DOHH2 (cell line): Measurements from ENCODE around the gene GSTA3.

ENCODE experiments used
- H3F3A ChIP-seq: fragments of 200-600 bp; sonication (generic), shearing (Covaris generic); 2 replicates; pipeline ENCODE4 v1.6.0; 2016; ENCODE audit warnings: antibody characterized with exemption, mild to moderate bottlenecking; ENCODE audit not compliant: control insufficient read depth, insufficient read depth
- H3K27ac ChIP-seq: fragments of 200-600 bp; sonication (generic); 2 replicates; pipeline ENCODE4 v1.5.1; 2014; ENCODE audit warnings: low read depth, mild to moderate bottlenecking, low read length, moderate library complexity
- H3K27me3 ChIP-seq: fragments of 200-600 bp; sonication (generic); 2 replicates; pipeline ENCODE4 v1.6.1; 2014; ENCODE audit warnings: mild to moderate bottlenecking, low read length, mixed read lengths; ENCODE audit not compliant: control insufficient read depth
- H3K36me3 ChIP-seq: fragments of 200-600 bp; sonication (generic); 2 replicates; pipeline ENCODE4 v1.6.1; 2014; ENCODE audit warnings: mild to moderate bottlenecking, low read length, moderate library complexity, mixed read lengths; ENCODE audit not compliant: control insufficient read depth
- H3K4me1 ChIP-seq: fragments of 200-600 bp; sonication (generic); 2 replicates; pipeline ENCODE4 v1.6.1; 2014; ENCODE audit warnings: mild to moderate bottlenecking, low read length, mixed read lengths; ENCODE audit not compliant: control insufficient read depth
- H3K4me2 ChIP-seq: fragments of 200-600 bp; sonication (generic); 2 replicates; pipeline ENCODE4 v1.6.0; 2014; ENCODE audit warnings: mild to moderate bottlenecking, low read length, moderate library complexity
- H3K4me3 ChIP-seq: fragments of 200-600 bp; sonication (generic); 2 replicates; pipeline ENCODE4 v1.5.1; 2014; ENCODE audit warnings: mild to moderate bottlenecking, low read length, mixed read lengths
- H3K79me2 ChIP-seq: fragments of 200-600 bp; sonication (generic); 2 replicates; pipeline ENCODE4 v1.6.1; 2014; ENCODE audit warnings: mild to moderate bottlenecking, low read length, mixed read lengths; ENCODE audit not compliant: control insufficient read depth
- H3K9me2 ChIP-seq: fragments of 200-600 bp; sonication (generic); replicated peaks from 2 replicates; pipeline ENCODE4 v1.6.1; 2014; ENCODE audit warnings: mild to moderate bottlenecking, low read length, mixed read lengths; ENCODE audit not compliant: control insufficient read depth
- H3K9me3 ChIP-seq: fragments of 200-600 bp; sonication (generic); 2 replicates; pipeline ENCODE4 v1.6.1; 2014; ENCODE audit warnings: antibody characterized with exemption, low read length, mixed read lengths; ENCODE audit not compliant: control insufficient read depth, insufficient read depth
- H4K20me1 ChIP-seq: fragments of 200-600 bp; sonication (generic); 2 replicates; pipeline ENCODE4 v1.6.0; 2014; ENCODE audit warnings: low read depth, mild to moderate bottlenecking, antibody characterized with exemption, low read length, moderate library complexity; ENCODE audit not compliant: control insufficient read depth, insufficient read depth
- EZH2phosphoT487 ChIP-seq: fragments of 200-600 bp; sonication (generic); IDR thresholded peaks from 2 replicates; pipeline ENCODE4 v1.6.1; 2017; ENCODE audit warnings: borderline replicate concordance, mild to moderate bottlenecking, antibody characterized with exemption, low read length, moderate library complexity, mixed read lengths
- TF ChIP-seq, protein P1 (sequence below): fragments of 200-600 bp; sonication (generic); IDR thresholded peaks from one replicate; pipeline ENCODE4 v1.5.1; 2014; ENCODE audit warnings: antibody characterized with exemption, mild to moderate bottlenecking, low read depth, low read length; ENCODE audit not compliant: poor library complexity, severe bottlenecking

GSTA3 gene

DNA sequence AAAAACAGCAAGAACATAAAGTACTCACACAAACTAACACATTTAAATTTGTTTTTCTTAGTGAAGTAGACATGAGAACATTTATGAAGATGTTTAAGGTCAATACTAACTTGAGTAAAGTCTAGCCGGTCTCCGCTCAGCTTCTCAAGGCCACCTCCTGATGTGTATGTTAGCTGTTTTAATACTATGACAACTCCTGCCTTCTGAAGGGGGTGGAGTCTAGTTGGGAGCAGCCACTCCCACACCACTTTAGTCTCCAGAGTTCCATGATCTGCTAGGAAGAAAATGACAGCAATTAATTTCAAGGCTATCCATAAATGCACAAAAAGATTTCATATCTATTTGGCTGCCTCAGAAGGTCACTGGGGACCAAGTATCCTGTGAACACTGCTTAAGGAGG is at the start of gene GSTA3:
TSS of gene GSTA3 (minus strand) at position 168 of the 400 bp plus-strand sequence. CDS start 3,864 bp downstream, outside the sequence.
- Histone ChIP-seq H3K36me3 (no peaks in the 10 kb centered on the region), H3K4me1 (no peaks in the 10 kb centered on the region), H3K27me3 (no peaks in the 10 kb centered on the region), H3K4me3 (no peak within 1 kb of the TSS), H3K9me2 (no peaks in the 10 kb centered on the region), H3K79me2 (no peaks in the 10 kb centered on the region), H3F3A (no peaks in the 10 kb centered on the region), H4K20me1 (no peaks in the 10 kb centered on the region), H3K4me2 (no peak within 1 kb of the TSS), H3K27ac (no peak within 1 kb of the TSS), H3K9me3 (no peaks in the 10 kb centered on the region)
- TF ChIP-seq EZH2phosphoT487, result no peak
- TF ChIP-seq, protein P1, sequence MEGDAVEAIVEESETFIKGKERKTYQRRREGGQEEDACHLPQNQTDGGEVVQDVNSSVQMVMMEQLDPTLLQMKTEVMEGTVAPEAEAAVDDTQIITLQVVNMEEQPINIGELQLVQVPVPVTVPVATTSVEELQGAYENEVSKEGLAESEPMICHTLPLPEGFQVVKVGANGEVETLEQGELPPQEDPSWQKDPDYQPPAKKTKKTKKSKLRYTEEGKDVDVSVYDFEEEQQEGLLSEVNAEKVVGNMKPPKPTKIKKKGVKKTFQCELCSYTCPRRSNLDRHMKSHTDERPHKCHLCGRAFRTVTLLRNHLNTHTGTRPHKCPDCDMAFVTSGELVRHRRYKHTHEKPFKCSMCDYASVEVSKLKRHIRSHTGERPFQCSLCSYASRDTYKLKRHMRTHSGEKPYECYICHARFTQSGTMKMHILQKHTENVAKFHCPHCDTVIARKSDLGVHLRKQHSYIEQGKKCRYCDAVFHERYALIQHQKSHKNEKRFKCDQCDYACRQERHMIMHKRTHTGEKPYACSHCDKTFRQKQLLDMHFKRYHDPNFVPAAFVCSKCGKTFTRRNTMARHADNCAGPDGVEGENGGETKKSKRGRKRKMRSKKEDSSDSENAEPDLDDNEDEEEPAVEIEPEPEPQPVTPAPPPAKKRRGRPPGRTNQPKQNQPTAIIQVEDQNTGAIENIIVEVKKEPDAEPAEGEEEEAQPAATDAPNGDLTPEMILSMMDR, result no peak

DNA sequence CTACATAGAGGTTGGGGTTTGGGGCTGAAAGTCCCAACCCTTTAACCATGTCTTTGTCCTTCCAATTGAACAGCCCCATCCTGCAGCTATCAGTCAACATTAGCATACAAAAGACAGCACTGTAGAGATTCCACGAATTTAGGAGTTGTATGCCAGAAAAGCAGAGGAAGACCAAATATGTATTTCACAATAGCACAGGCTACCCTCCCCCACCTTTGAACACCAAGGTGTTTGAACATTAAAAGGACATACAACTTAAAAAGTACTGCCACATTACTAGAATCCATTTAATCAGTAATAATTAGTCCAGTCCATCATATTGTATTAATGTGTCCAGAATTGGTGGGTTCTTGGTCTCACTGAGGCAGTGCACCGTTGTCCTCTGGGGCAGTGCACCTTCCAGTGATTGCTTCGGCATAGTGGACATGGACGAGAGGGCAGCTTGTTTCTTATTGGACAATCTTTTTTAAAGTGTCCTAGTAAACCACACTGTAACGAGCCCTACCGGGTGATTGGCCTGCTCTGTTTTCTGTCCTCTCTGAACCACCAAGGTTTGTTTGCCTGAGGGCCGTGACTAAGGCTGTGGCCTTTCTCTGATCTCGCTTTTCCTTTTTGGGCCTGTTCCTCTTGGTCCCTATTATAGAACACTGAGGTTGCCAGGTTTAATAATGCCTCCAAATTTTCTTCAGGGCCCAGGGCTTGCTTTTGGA is 49.2 kb upstream of the GSTA3 start:
- H3K27me3 ChIP-seq, result no peaks in the 10 kb centered on the region
- no peak for TF ChIP-seq EZH2phosphoT487
- TF ChIP-seq, protein P1, result no peak
- no peak overlapping the region for H3K4me3 ChIP-seq
- H3F3A ChIP-seq, result no peaks in the 10 kb centered on the region
- H3K4me1 ChIP-seq, result no peaks in the 10 kb centered on the region
- no peaks in the 10 kb centered on the region for H3K79me2 ChIP-seq
- no peaks in the 10 kb centered on the region for H3K9me3 ChIP-seq
- no peak overlapping the region for H3K27ac ChIP-seq
- no peak overlapping the region for H3K4me2 ChIP-seq
- no peaks in the 10 kb centered on the region for H3K36me3 ChIP-seq
- H4K20me1 ChIP-seq, result no peaks in the 10 kb centered on the region
- no peaks in the 10 kb centered on the region for H3K9me2 ChIP-seq

DNA sequence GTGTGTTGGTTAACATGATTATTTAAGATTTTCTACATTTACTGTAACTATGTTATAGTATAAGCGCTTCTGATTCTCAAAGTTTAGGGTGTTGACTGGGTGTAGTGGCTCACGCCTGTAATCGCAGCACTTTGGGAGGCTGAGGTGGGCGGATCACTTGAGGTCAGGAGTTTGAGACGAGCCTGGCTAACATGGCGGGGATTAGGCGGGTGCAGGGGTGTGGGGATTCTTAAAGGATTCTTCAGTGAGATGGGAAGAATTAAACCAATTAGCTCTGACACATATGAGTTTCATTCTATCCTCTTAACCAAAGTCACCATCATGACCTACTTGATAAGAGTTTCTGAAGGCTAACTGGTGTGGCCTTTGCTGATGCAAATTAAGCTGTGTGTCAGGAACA is 46.4 kb upstream of the GSTA3 start:
- Histone ChIP-seq H3K27ac (no peak overlapping the region), H4K20me1 (no peaks in the 10 kb centered on the region), H3K4me2 (no peak overlapping the region), H3K79me2 (no peaks in the 10 kb centered on the region), H3K4me3 (no peak overlapping the region), H3K27me3 (no peaks in the 10 kb centered on the region; the same call in 1 of the 2 replicates), H3K9me3 (no peaks in the 10 kb centered on the region), H3K9me2 (no peaks in the 10 kb centered on the region), H3F3A (no peaks in the 10 kb centered on the region), H3K36me3 (no peaks in the 10 kb centered on the region), H3K4me1 (no peaks in the 10 kb centered on the region)
- TF ChIP-seq EZH2phosphoT487, result no peak
- TF ChIP-seq, protein P1, result no peak
